Keratinocyte (primary cell): ENCODE data around the gene ANKS1B. TPM values are rescaled to one million over a fixed set of nuclear protein-coding genes. Genes with fewer than 3 reads are reported as not detected.

ENCODE experiments used
- DNase-seq: peaks from one replicate; pipeline ENCODE4 v3.0.0-alpha.2; 2011; ENCODE audit warnings: low read depth, missing footprints, low spot score
- FAIRE-seq: peaks from 2 replicates; lab custom pipeline; 2011; peaks lifted over from hg19 to GRCh38; lab: Jason Lieb, UNC
- H2AFZ ChIP-seq: 2 replicates; pipeline ENCODE4 v1.6.0; 2012; ENCODE audit warnings: low read length, control low read depth, inconsistent platforms; ENCODE audit not compliant: control insufficient read depth
- H3K27ac ChIP-seq: 2 replicates; pipeline ENCODE4 v1.5.1; 2011; ENCODE audit warnings: low read length; ENCODE audit not compliant: control insufficient read depth, insufficient read depth
- H3K27me3 ChIP-seq: 3 replicates; pipeline ENCODE4 v1.6.0; 2011; ENCODE audit warnings: low read length; ENCODE audit not compliant: control insufficient read depth, insufficient read depth; ENCODE audit errors: extremely low read depth
- H3K36me3 ChIP-seq, 2 experiments: 2 replicates in 1 of 2; 3 replicates in 1 of 2; pipeline ENCODE4 v1.5.1; 2011; ENCODE audit warnings: low read length in 2 of 2, mild to moderate bottlenecking in 1 of 2; ENCODE audit not compliant: control insufficient read depth in 2 of 2, insufficient read depth in 2 of 2; ENCODE audit errors: extremely low read depth in 1 of 2
- H3K4me1 ChIP-seq: 3 replicates; pipeline ENCODE4 v1.5.1; 2011; ENCODE audit warnings: low read length; ENCODE audit not compliant: control insufficient read depth, insufficient read depth; ENCODE audit errors: extremely low read depth
- H3K4me2 ChIP-seq: 3 replicates; pipeline ENCODE4 v1.6.0; 2011; ENCODE audit warnings: low read depth, low read length; ENCODE audit not compliant: control insufficient read depth, insufficient read depth; ENCODE audit errors: extremely low read depth
- H3K4me3 ChIP-seq, 3 experiments: fragments of 200-600 bp in 1 of 3; sonication (generic) in 1 of 3; 2 replicates in 2 of 3; 3 replicates in 1 of 3; pipeline ENCODE4 v1.5.1; 2011 to 2016; ENCODE audit warnings: low read length in 3 of 3, mild to moderate bottlenecking in 3 of 3, control low read depth in 2 of 3, inconsistent platforms in 1 of 3, low read depth in 1 of 3, mixed read lengths in 1 of 3, mixed run types in 1 of 3, moderate library complexity in 1 of 3; ENCODE audit not compliant: control insufficient read depth in 2 of 3, insufficient read depth in 2 of 3; ENCODE audit errors: extremely low read depth in 1 of 3
- H3K79me2 ChIP-seq: 2 replicates; pipeline ENCODE4 v1.6.0; 2012; ENCODE audit warnings: low read length; ENCODE audit not compliant: control insufficient read depth, insufficient read depth
- H3K9ac ChIP-seq: 3 replicates; pipeline ENCODE4 v1.6.0; 2011; ENCODE audit warnings: low read length; ENCODE audit not compliant: control insufficient read depth, insufficient read depth; ENCODE audit errors: extremely low read depth
- H3K9me1 ChIP-seq: 3 replicates; pipeline ENCODE4 v1.6.0; 2011; ENCODE audit warnings: low read length; ENCODE audit not compliant: control insufficient read depth, insufficient read depth; ENCODE audit errors: extremely low read depth
- H3K9me3 ChIP-seq: 2 replicates; pipeline ENCODE4 v1.5.1; 2012; ENCODE audit warnings: low read depth, low read length; ENCODE audit not compliant: control insufficient read depth
- H4K20me1 ChIP-seq: 3 replicates; pipeline ENCODE4 v1.6.0; 2011; ENCODE audit warnings: low read length; ENCODE audit not compliant: control insufficient read depth, insufficient read depth; ENCODE audit errors: extremely low read depth
- EZH2 ChIP-seq: IDR thresholded peaks from one replicate; pipeline ENCODE4 v1.6.1; 2012; ENCODE audit warnings: inconsistent platforms, mild to moderate bottlenecking, low read length, moderate library complexity
- dilution Hi-C: fragments of 300-500 bp; cut with MboI; formaldehyde crosslinking; loops from one replicate; pipeline ENCODE4 v1.7.0; 2020; ENCODE audit warnings: low sequenced_read_pairs; ENCODE audit not compliant: extremely low pct_ligation_motif_present
- polyA plus RNA-seq, 5 experiments: library from polyadenylated mRNA; depleted of rRNA in 3 of 5; stranded (reverse) in 3 of 5; stranded (forward) in 1 of 5; unstranded in 1 of 5; fragments of >200 nt; gene quantifications; 1 replicate in 1 of 5; 2 replicates in 3 of 5; 3 replicates in 1 of 5; pipeline versions ENCODE4 v1.2.1 to v1.2.3, GENCODE V29; 2011 to 2012; ENCODE audit warnings: missing spikeins in 2 of 5, low read depth in 1 of 5, low replicate concordance in 1 of 5
- TF ChIP-seq, protein P1 (sequence below), 3 experiments: IDR thresholded peaks in 1 of 3; conservative IDR thresholded peaks in 1 of 3; optimal IDR thresholded peaks in 1 of 3; 2 replicates in 2 of 3; 3 replicates in 1 of 3; pipeline versions ENCODE3 to v1.5.1; 2011; ENCODE audit warnings: low read length in 3 of 3, mild to moderate bottlenecking in 3 of 3, moderate library complexity in 2 of 3, control low read depth in 1 of 3, inconsistent platforms in 1 of 3; ENCODE audit not compliant: insufficient read depth in 2 of 3; ENCODE audit errors: extremely low read depth in 1 of 3

Gene ANKS1B
- polyA plus RNA-seq, 1 donor (not counting 4 experiments of a cell fraction or from before 2014, with no cell fraction given), result not detected

DNA sequence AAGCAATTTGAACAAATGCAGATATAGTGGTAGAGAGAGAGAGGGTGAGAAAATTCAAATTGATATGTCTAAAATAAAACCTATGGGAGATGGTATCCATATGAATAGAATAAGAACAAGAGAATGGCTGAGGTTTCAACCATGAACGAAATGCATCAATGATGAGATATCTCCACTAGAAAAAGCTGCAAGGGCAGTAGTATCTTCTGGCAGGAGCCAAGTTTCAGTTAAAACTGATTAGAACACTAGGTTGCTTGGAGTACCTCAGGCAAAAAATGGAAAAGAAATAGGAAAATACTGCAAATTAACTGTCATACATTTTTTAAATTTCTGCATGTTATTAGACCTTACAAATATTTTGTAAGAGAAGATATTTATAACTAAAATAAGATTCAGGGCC is 151.3 kb downstream of the ANKS1B start:
- Histone ChIP-seq H4K20me1 (no peaks in the 10 kb centered on the region), H3K4me3 (no peak overlapping the region), H3K36me3 (no peaks in the 10 kb centered on the region), H3K4me1 (no peaks in the 10 kb centered on the region), H3K79me2 (no peaks in the 10 kb centered on the region), H3K27ac (no peak overlapping the region), H3K4me2 (no peak overlapping the region), H3K9me3 (no peaks in the 10 kb centered on the region), H2AFZ (no peak overlapping the region), H3K9ac (no peak overlapping the region), H3K9me1 (no peaks in the 10 kb centered on the region), H3K27me3 (no peaks in the 10 kb centered on the region)
- no peak for TF ChIP-seq EZH2
- TF ChIP-seq, protein P1, sequence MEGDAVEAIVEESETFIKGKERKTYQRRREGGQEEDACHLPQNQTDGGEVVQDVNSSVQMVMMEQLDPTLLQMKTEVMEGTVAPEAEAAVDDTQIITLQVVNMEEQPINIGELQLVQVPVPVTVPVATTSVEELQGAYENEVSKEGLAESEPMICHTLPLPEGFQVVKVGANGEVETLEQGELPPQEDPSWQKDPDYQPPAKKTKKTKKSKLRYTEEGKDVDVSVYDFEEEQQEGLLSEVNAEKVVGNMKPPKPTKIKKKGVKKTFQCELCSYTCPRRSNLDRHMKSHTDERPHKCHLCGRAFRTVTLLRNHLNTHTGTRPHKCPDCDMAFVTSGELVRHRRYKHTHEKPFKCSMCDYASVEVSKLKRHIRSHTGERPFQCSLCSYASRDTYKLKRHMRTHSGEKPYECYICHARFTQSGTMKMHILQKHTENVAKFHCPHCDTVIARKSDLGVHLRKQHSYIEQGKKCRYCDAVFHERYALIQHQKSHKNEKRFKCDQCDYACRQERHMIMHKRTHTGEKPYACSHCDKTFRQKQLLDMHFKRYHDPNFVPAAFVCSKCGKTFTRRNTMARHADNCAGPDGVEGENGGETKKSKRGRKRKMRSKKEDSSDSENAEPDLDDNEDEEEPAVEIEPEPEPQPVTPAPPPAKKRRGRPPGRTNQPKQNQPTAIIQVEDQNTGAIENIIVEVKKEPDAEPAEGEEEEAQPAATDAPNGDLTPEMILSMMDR (optimal IDR thresholded peaks at IDR 0.05 in 1 of 3, IDR thresholded peaks at IDR 0.05 in 1 of 3, conservative IDR thresholded peaks at IDR 0.05 in 1 of 3; ENCODE audit: extremely low read depth in 1 of 3, insufficient read depth in 2 of 3, low read length in 3 of 3), result no peak
- FAIRE-seq (no peak), DNase-seq (no peak)
- dilution Hi-C loops, result no loop called here

DNA sequence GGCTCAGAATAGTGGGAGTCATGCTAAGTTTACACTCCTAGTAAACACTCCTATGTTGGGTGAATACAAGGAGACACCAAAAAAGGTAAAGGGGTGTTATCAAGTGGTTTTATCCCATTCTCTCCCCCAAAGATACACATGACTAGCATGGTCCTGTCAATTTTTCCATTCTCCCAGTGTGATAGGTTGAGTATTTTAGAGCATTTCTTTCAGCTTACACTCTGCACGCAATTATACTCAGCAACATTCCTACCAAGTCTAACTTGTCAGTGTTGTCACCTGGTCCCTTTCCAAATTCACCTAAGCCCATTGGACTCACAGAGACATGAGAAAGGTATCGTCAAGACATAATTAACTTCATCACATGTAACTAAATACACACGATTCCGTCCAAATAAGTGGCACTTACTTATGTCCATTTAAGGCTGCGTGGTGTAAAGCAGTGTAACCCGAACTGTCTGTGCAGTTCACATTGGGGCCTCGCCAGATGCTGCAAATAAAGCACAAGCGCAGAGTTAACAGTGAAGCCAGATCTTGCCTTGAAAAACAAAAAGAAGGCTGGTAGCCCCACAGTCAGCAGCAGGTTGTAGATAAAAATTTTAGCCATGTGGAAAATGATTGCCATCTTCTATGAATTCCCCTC is 159.7 kb downstream of the ANKS1B start:
- TF ChIP-seq, protein P1 (optimal IDR thresholded peaks at IDR 0.05 in 1 of 3, IDR thresholded peaks at IDR 0.05 in 1 of 3, conservative IDR thresholded peaks at IDR 0.05 in 1 of 3; ENCODE audit: extremely low read depth in 1 of 3, insufficient read depth in 2 of 3, low read length in 3 of 3), result no peak
- no peak for TF ChIP-seq EZH2
- Histone ChIP-seq H4K20me1 (no peaks in the 10 kb centered on the region), H3K36me3 (no peaks in the 10 kb centered on the region), H3K4me3 (no peak overlapping the region), H3K27ac (no peak overlapping the region), H3K79me2 (no peaks in the 10 kb centered on the region), H3K4me1 (no peaks in the 10 kb centered on the region), H3K9me3 (no peaks in the 10 kb centered on the region), H3K9ac (no peak overlapping the region), H3K9me1 (no peaks in the 10 kb centered on the region), H2AFZ (no peak overlapping the region), H3K4me2 (no peak overlapping the region), H3K27me3 (no peaks in the 10 kb centered on the region)
- dilution Hi-C loops, result no loop called here
- FAIRE-seq (no peak), DNase-seq (no peak)
